Panc1 (cell line): Measurements from ENCODE around the gene TBC1D2B.

Experiments
- CTCF ChIP-seq: fragments of 450-650 bp; IDR thresholded peaks from 2 replicates; pipeline ENCODE4 v1.5.1; 2017; ENCODE audit warnings: mild to moderate bottlenecking
- SIN3A ChIP-seq: IDR thresholded peaks from 2 replicates; pipeline ENCODE4 v1.6.1; 2012; ENCODE audit warnings: low read depth, mild to moderate bottlenecking, low read length, moderate library complexity, borderline replicate concordance; ENCODE audit not compliant: insufficient read depth

- TF ChIP-seq CTCF (no peak), SIN3A (no peak)
Measured at GRCh38 chr15:78018946-78019644, 58.4 kb downstream of the TBC1D2B start.
